GM20431 (cell line): ENCODE data around the gene KIAA0930.

Experiments
- in situ Hi-C: fragments of 300-500 bp; cut with MseI, MboI; formaldehyde crosslinking; loops from one replicate; pipeline ENCODE4 v1.15.0; 2020; ENCODE audit warnings: low sequenced_read_pairs; ENCODE audit not compliant: unreplicated experiment

The KIAA0930 gene

GRCh38 chr22:45155050-45155840 is 85.4 kb downstream of the KIAA0930 start:
- in situ Hi-C loops: no loop called here

- in situ Hi-C loops: no loop called here
Measured at GRCh38 chr22:45154383-45154782, 86.3 kb downstream of the KIAA0930 start.

- in situ Hi-C loops: no loop called here
Measured at GRCh38 chr22:45151503-45151902, 89.2 kb downstream of the KIAA0930 start.

GRCh38 chr22:45150139-45150538 is 90.6 kb downstream of the KIAA0930 start:
- in situ Hi-C loops: no loop called here

GRCh38 chr22:45149671-45150070 is 91.0 kb downstream of the KIAA0930 start:
- in situ Hi-C loops: no loop called here

GRCh38 chr22:45144916-45145315 is 95.8 kb downstream of the KIAA0930 start:
- in situ Hi-C loops: no loop called here

- in situ Hi-C loops: no loop called here
Measured at GRCh38 chr22:45142376-45142775, 98.3 kb downstream of the KIAA0930 start.
